OCI-LY3 (cell line): ENCODE data around the gene EPHB1.

ENCODE experiments used
- CTCF ChIP-seq: fragments of 200-600, 300-600 bp; sonication (generic); IDR thresholded peaks from 2 replicates; pipeline ENCODE4 v1.5.1; 2014; ENCODE audit warnings: antibody characterized with exemption, low read length, low read depth
- EZH2phosphoT487 ChIP-seq: fragments of 200-600 bp; shearing (Covaris generic); IDR thresholded peaks from 2 replicates; pipeline ENCODE4 v1.6.1; 2018; ENCODE audit warnings: antibody characterized with exemption, mixed run types, low read depth

GRCh38 chr3:135238871-135239614 lies 444.0 kb downstream of the EPHB1 start:
- TF ChIP-seq CTCF (no peak), EZH2phosphoT487 (no peak)
